GM21528 (cell line): Measurements from ENCODE around the gene IPO5.

Experiments
- ATAC-seq: cut with Tn5 transposase; IDR thresholded peaks from one replicate; pipeline ENCODE4 v1.9.1; 2021; ENCODE audit warnings: mild to moderate bottlenecking, moderate library complexity; ENCODE audit not compliant: unreplicated experiment, low FRiP score

Gene IPO5

GRCh38 chr13:97953376-97953970 lies at the start of gene IPO5:
Gene IPO5 (plus strand): TSS chr13:97953675. CDS start chr13:97976697, 23,022 bp downstream.
- no peak for ATAC-seq

GRCh38 chr13:97904059-97904458 lies 49.4 kb upstream of the IPO5 start:
- ATAC-seq: no peak

GRCh38 chr13:97905517-97905916 lies 48.0 kb upstream of the IPO5 start:
- no peak for ATAC-seq

- ATAC-seq: no peak
Observed at GRCh38 chr13:97911311-97912138, 42.0 kb upstream of the IPO5 start.

GRCh38 chr13:97912139-97912535 lies 41.3 kb upstream of the IPO5 start:
- no peak for ATAC-seq

GRCh38 chr13:97913206-97913605 lies 40.3 kb upstream of the IPO5 start:
- no peak for ATAC-seq

GRCh38 chr13:97914540-97914939 lies 38.9 kb upstream of the IPO5 start:
- ATAC-seq: no peak

- ATAC-seq: no peak
Observed at GRCh38 chr13:97921176-97921816, 32.2 kb upstream of the IPO5 start.

- ATAC-seq: no peak
Observed at GRCh38 chr13:97928301-97928700, 25.2 kb upstream of the IPO5 start.

GRCh38 chr13:97932036-97932435 lies 21.4 kb upstream of the IPO5 start:
- no peak for ATAC-seq

GRCh38 chr13:97932647-97933046 lies 20.8 kb upstream of the IPO5 start:
- ATAC-seq: no peak

- ATAC-seq: no peak
Observed at GRCh38 chr13:97933776-97934175, 19.7 kb upstream of the IPO5 start.

GRCh38 chr13:97934590-97934989 lies 18.9 kb upstream of the IPO5 start:
- no peak for ATAC-seq

- ATAC-seq: no peak
Observed at GRCh38 chr13:97935071-97935470, 18.4 kb upstream of the IPO5 start.

GRCh38 chr13:97936036-97936435 lies 17.4 kb upstream of the IPO5 start:
- ATAC-seq: no peak

GRCh38 chr13:97938706-97939475 lies 14.6 kb upstream of the IPO5 start:
- ATAC-seq: no peak

GRCh38 chr13:97944396-97945029 lies 9.0 kb upstream of the IPO5 start:
- no peak for ATAC-seq

GRCh38 chr13:97945342-97945741 lies 8.1 kb upstream of the IPO5 start:
- no peak for ATAC-seq

GRCh38 chr13:97945792-97946419 lies 7.6 kb upstream of the IPO5 start:
- no peak for ATAC-seq
